Glutamatergic neuron (in vitro differentiated cells): ENCODE measurements around the gene KIAA1217. TPM values are rescaled to one million over a fixed set of nuclear protein-coding genes. Genes with fewer than 3 reads are reported as not detected.

Experiments used
- DNase-seq: peaks from one replicate; pipeline ENCODE4 v3.0.0; 2022
- H3K27ac Mint-ChIP-seq: one replicate; pipeline ENCODE4 v1.8.0; 2020; ENCODE audit warnings: mild to moderate bottlenecking, mixed read lengths, inconsistent platforms; ENCODE audit not compliant: unreplicated experiment
- H3K27me3 Mint-ChIP-seq: one replicate; pipeline ENCODE4 v1.8.0; 2020; ENCODE audit warnings: mild to moderate bottlenecking, moderate library complexity, mixed read lengths, inconsistent platforms; ENCODE audit not compliant: unreplicated experiment
- H3K36me3 Mint-ChIP-seq: one replicate; pipeline ENCODE4 v1.8.0; 2020; ENCODE audit warnings: mild to moderate bottlenecking, mixed read lengths, inconsistent platforms; ENCODE audit not compliant: unreplicated experiment
- H3K4me1 Mint-ChIP-seq: one replicate; pipeline ENCODE4 v1.8.0; 2020; ENCODE audit warnings: mild to moderate bottlenecking, low read depth, mixed read lengths, inconsistent platforms; ENCODE audit not compliant: unreplicated experiment
- H3K4me3 Mint-ChIP-seq: one replicate; pipeline ENCODE4 v1.8.0; 2020; ENCODE audit warnings: mild to moderate bottlenecking, mixed read lengths, inconsistent platforms; ENCODE audit not compliant: unreplicated experiment
- H3K9me3 Mint-ChIP-seq: one replicate; pipeline ENCODE4 v1.8.0; 2020; ENCODE audit warnings: mild to moderate bottlenecking, moderate library complexity, mixed read lengths, inconsistent platforms; ENCODE audit not compliant: unreplicated experiment
- CTCF ChIP-seq: fragments of 200-600 bp; sonication (generic); IDR thresholded peaks from one replicate; pipeline ENCODE4 v1.5.0; 2021; ENCODE audit not compliant: partially characterized antibody, unreplicated experiment
- long read RNA-seq: library from polyadenylated mRNA; unstranded; transcript quantifications from one replicate; pipeline ENCODE4 v2.0.0, GENCODE V29; 2020; ENCODE audit not compliant: unreplicated experiment
- total RNA-seq: library from RNA; stranded (reverse); fragmentation: NEBNext Ultra II Directional; extraction: Animal tissue kit (Norgen Biotek cat#: 25700); gene quantifications from one replicate; pipeline ENCODE4 v1.2.1, GENCODE V29; 2021; ENCODE audit not compliant: unreplicated experiment

KIAA1217 gene, protein sequence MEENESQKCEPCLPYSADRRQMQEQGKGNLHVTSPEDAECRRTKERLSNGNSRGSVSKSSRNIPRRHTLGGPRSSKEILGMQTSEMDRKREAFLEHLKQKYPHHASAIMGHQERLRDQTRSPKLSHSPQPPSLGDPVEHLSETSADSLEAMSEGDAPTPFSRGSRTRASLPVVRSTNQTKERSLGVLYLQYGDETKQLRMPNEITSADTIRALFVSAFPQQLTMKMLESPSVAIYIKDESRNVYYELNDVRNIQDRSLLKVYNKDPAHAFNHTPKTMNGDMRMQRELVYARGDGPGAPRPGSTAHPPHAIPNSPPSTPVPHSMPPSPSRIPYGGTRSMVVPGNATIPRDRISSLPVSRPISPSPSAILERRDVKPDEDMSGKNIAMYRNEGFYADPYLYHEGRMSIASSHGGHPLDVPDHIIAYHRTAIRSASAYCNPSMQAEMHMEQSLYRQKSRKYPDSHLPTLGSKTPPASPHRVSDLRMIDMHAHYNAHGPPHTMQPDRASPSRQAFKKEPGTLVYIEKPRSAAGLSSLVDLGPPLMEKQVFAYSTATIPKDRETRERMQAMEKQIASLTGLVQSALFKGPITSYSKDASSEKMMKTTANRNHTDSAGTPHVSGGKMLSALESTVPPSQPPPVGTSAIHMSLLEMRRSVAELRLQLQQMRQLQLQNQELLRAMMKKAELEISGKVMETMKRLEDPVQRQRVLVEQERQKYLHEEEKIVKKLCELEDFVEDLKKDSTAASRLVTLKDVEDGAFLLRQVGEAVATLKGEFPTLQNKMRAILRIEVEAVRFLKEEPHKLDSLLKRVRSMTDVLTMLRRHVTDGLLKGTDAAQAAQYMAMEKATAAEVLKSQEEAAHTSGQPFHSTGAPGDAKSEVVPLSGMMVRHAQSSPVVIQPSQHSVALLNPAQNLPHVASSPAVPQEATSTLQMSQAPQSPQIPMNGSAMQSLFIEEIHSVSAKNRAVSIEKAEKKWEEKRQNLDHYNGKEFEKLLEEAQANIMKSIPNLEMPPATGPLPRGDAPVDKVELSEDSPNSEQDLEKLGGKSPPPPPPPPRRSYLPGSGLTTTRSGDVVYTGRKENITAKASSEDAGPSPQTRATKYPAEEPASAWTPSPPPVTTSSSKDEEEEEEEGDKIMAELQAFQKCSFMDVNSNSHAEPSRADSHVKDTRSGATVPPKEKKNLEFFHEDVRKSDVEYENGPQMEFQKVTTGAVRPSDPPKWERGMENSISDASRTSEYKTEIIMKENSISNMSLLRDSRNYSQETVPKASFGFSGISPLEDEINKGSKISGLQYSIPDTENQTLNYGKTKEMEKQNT (N-terminal part only)
- total RNA-seq: 4.4 TPM
- long read RNA-seq, partial matches to known transcripts: 1 of 1 reads
- long read RNA-seq, other reads (novel, unspliced or antisense): 0 of 1 reads

DNA sequence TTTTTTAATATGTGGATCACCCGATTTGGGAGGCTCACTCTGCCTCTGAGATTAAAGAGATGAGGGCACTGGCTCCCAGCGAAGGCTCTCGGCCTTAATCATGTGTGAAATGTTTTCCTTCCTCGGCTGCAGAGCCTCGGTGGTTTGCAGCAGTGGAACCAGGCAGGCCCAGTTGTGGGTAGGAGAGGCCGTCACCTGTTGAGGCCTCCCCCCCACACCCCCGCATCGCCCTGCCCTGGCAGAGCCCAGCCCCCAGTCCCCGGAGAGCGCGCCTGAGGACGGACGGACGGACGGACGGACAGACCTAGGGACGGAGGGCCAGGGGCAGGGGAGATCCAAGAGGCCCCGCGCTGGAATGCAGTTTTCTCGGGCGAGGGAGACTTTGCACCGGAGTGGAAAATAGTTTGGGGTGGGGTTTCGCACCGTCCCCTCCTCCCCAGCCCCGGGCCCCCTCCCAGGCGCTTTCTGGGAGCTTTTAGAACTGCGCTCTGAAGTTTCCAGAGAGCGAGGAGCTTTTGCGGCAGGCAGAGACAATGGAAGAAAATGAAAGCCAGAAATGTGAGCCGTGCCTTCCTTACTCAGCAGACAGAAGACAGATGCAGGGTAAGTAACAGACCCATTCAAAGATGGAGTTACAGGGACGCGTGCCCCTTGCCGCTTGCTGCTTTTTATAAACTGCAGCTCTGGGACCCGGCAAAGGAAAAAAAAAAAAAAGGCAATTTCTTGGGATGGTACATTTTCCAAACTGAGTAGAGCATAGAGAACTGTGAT lies at the start of gene KIAA1217:
TSS of gene KIAA1217 (plus strand) at position 478 of the 771 bp plus-strand sequence. CDS start at position 534, 56 bp downstream.
- H3K4me1 Mint-ChIP-seq: peaks cover 11% of the 10 kb centered on the region
- DNase-seq: peak; percentile 31
- no peaks in the 10 kb centered on the region for H3K27me3 Mint-ChIP-seq
- no peaks in the 10 kb centered on the region for H3K36me3 Mint-ChIP-seq
- TF ChIP-seq CTCF: no peak
- peak within 1 kb of the TSS; percentile 76 for H3K27ac Mint-ChIP-seq
- peaks cover 2% of the 10 kb centered on the region for H3K9me3 Mint-ChIP-seq
- peak within 1 kb of the TSS; percentile 87 for H3K4me3 Mint-ChIP-seq

DNA sequence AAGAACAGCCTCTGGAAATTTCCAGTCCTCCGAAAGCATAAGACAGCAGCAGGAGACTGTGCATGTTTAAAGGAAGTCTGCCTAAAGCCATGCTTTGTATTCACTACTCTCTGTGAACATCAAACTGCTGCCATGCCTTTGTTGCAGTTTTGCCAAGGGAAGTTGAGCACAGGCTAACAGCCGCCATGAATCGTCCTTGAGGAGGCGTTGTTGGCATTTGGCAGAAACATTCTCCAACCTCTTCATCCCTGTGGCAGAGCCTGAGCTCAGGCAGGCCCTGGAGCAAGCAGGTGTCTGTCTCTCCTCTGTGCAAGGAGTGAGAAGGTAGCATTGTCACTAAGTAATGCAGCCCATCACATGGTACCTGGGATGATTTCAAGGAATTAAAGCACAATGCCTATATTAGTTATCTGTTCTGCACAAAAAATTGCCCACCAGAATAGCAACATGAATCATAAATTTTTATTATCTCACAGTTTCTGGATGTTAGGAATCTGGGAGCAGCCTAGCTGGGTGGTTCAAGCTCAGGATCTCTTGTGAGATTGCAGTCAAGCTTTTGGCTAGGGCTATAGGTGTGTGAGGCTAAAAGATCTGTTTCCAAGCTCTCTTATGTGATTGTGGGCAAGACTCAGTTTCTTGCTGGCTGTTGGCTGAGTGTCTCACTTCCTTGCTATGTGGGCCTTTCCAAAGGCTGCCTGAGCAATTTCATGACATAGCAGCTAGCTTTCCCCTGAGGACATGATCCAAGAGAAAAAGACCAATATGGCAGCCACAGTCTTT lies 46.5 kb upstream of the KIAA1217 start:
- no peak overlapping the region for H3K4me3 Mint-ChIP-seq

DNA sequence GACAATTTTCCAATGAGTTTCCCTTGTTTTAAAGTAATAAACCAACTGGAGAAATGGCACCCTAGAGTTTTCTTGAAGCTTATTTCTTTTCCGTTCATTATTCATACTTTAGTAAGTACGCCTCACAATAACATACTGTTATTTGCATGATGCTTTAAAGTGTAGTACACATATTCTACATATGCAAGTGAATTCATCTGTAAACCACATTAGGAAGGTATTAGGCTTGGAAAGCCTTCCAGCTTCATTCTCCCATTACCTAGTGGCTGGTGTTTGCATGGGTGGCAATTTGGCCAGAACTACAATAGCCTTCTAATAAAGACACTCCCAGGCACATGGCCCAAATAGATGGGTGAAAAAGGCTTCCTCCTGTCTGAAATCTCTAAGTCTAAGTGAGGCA lies 45.5 kb upstream of the KIAA1217 start:
- no peak overlapping the region for H3K27ac Mint-ChIP-seq

More for the DNA sequence above, 46.5 kb upstream of the KIAA1217 start:
- Mint-ChIP-seq H3K36me3 (no peaks in the 10 kb centered on the region), H3K27ac (no peak overlapping the region), H3K4me1 (no peaks in the 10 kb centered on the region), H3K27me3 (no peaks in the 10 kb centered on the region), H3K9me3 (no peaks in the 10 kb centered on the region)
- TF ChIP-seq CTCF: no peak
- no peak for DNase-seq

More for the DNA sequence above, 45.5 kb upstream of the KIAA1217 start:
- H3K27me3 Mint-ChIP-seq: no peaks in the 10 kb centered on the region
- no peaks in the 10 kb centered on the region for H3K4me1 Mint-ChIP-seq
- no peak for TF ChIP-seq CTCF
- H3K9me3 Mint-ChIP-seq: peaks cover 2% of the 10 kb centered on the region
- DNase-seq: no peak
- H3K36me3 Mint-ChIP-seq: no peaks in the 10 kb centered on the region
- H3K4me3 Mint-ChIP-seq: no peak overlapping the region
